Measurements from ENCODE around the gene SMARCA2. TPM values are rescaled to one million over a fixed set of nuclear protein-coding genes. Genes with fewer than 3 reads are reported as not detected.

Gene SMARCA2
- polyA plus RNA-seq, 1 donor from 2014 or later, result 150 TPM

DNA sequence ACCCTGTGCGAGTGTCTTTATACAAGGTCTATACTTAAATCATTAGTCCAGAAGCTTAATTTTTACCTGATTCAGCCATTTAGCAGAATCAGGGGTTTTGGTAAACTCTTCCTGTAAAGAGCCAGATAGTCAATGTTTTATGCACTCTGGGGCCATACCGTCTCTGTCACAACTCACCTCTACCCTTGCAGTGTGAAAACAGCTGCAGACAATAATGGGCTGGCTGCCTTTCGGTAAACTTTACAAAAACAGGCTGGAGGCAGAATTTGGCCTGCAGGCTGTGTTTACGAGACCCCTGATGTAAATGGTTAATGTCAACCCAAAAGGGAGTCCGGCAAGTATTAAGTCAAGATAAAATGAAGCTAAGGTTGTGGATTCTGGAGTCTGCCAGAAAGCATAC lies 32.8 kb downstream of the SMARCA2 start:
- H2AFZ ChIP-seq (ENCODE audit: low read depth, low read length), result no peak overlapping the region
- no peak overlapping the region for H3K9ac ChIP-seq (ENCODE audit: low read length)
- no peak overlapping the region for H3K4me2 ChIP-seq (ENCODE audit: low read length)
- H3K9me2 ChIP-seq (ENCODE audit: insufficient read depth, low read length), result no peaks in the 10 kb centered on the region
- H3K27ac ChIP-seq (ENCODE audit: low read length), result no peak overlapping the region
- no peaks in the 10 kb centered on the region for H4K20me1 ChIP-seq (ENCODE audit: insufficient read depth)
- H3K9me3 ChIP-seq (ENCODE audit: low read length), result no peaks in the 10 kb centered on the region
- no peak overlapping the region for H3K4me3 ChIP-seq (ENCODE audit: low read length)
- no peak for TF ChIP-seq POLR2AphosphoS5 (IDR thresholded peaks at IDR 0.05)
- TF ChIP-seq MXI1 (conservative IDR thresholded peaks at IDR 0.05; ENCODE audit: poor library complexity, severe bottlenecking), result no peak
- TF ChIP-seq, protein P1, sequence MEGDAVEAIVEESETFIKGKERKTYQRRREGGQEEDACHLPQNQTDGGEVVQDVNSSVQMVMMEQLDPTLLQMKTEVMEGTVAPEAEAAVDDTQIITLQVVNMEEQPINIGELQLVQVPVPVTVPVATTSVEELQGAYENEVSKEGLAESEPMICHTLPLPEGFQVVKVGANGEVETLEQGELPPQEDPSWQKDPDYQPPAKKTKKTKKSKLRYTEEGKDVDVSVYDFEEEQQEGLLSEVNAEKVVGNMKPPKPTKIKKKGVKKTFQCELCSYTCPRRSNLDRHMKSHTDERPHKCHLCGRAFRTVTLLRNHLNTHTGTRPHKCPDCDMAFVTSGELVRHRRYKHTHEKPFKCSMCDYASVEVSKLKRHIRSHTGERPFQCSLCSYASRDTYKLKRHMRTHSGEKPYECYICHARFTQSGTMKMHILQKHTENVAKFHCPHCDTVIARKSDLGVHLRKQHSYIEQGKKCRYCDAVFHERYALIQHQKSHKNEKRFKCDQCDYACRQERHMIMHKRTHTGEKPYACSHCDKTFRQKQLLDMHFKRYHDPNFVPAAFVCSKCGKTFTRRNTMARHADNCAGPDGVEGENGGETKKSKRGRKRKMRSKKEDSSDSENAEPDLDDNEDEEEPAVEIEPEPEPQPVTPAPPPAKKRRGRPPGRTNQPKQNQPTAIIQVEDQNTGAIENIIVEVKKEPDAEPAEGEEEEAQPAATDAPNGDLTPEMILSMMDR (IDR thresholded peaks at IDR 0.05; ENCODE audit: poor library complexity, severe bottlenecking), result no peak
- TF ChIP-seq TAF1 (IDR thresholded peaks at IDR 0.05; ENCODE audit: low read depth), result no peak
- no peak for TF ChIP-seq SMC3 (conservative IDR thresholded peaks at IDR 0.05; ENCODE audit: poor library complexity)
- TF ChIP-seq RAD21 (conservative IDR thresholded peaks at IDR 0.05), result no peak
- no peak for TF ChIP-seq EP300 (conservative IDR thresholded peaks at IDR 0.05; ENCODE audit: poor library complexity, severe bottlenecking)
- TF ChIP-seq EZH2 (IDR thresholded peaks at IDR 0.05; ENCODE audit: borderline replicate concordance, insufficient read depth, low read length, poor library complexity, severe bottlenecking), result no peak
- TF ChIP-seq, protein P2, sequence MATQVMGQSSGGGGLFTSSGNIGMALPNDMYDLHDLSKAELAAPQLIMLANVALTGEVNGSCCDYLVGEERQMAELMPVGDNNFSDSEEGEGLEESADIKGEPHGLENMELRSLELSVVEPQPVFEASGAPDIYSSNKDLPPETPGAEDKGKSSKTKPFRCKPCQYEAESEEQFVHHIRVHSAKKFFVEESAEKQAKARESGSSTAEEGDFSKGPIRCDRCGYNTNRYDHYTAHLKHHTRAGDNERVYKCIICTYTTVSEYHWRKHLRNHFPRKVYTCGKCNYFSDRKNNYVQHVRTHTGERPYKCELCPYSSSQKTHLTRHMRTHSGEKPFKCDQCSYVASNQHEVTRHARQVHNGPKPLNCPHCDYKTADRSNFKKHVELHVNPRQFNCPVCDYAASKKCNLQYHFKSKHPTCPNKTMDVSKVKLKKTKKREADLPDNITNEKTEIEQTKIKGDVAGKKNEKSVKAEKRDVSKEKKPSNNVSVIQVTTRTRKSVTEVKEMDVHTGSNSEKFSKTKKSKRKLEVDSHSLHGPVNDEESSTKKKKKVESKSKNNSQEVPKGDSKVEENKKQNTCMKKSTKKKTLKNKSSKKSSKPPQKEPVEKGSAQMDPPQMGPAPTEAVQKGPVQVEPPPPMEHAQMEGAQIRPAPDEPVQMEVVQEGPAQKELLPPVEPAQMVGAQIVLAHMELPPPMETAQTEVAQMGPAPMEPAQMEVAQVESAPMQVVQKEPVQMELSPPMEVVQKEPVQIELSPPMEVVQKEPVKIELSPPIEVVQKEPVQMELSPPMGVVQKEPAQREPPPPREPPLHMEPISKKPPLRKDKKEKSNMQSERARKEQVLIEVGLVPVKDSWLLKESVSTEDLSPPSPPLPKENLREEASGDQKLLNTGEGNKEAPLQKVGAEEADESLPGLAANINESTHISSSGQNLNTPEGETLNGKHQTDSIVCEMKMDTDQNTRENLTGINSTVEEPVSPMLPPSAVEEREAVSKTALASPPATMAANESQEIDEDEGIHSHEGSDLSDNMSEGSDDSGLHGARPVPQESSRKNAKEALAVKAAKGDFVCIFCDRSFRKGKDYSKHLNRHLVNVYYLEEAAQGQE (IDR thresholded peaks at IDR 0.05; ENCODE audit: borderline replicate concordance), result no peak
- H3K27me3 ChIP-seq (ENCODE audit: insufficient read depth, low read depth, low read length), result peaks cover 34% of the 10 kb centered on the region
- H3F3A ChIP-seq (ENCODE audit: insufficient read depth, low read length, poor library complexity, severe bottlenecking), result no peaks in the 10 kb centered on the region
- H3K79me2 ChIP-seq (replicated peaks; ENCODE audit: insufficient read depth, low read length), result no peaks in the 10 kb centered on the region
- no peaks in the 10 kb centered on the region for H3K36me3 ChIP-seq (ENCODE audit: insufficient read depth, low read length)

DNA sequence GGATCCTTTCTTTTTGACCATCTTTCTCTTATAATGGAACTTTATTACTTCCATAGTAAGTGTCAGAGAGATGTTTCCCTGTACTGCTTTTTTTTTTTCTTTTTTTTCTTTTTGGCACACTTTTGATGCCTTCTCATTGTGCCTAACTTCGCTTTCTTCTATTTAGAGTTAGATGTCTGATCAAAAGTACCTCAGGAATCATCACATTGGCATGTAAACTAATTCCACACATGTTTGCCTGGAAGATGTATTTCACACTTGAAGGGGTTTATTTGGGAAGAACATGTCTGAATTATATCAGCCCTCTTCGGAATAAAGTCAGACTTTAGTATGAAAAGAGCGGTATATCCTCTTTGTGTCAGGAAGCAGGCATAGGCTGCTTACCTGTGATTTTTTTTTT lies 35.1 kb downstream of the SMARCA2 start:
- H3K4me3 ChIP-seq (ENCODE audit: low read length), result no peak overlapping the region
- H3K36me3 ChIP-seq (ENCODE audit: insufficient read depth, low read length), result no peaks in the 10 kb centered on the region
- TF ChIP-seq, protein P1 (IDR thresholded peaks at IDR 0.05; ENCODE audit: poor library complexity, severe bottlenecking), result no peak
- TF ChIP-seq EZH2 (IDR thresholded peaks at IDR 0.05; ENCODE audit: borderline replicate concordance, insufficient read depth, low read length, poor library complexity, severe bottlenecking), result no peak
- TF ChIP-seq SMC3 (conservative IDR thresholded peaks at IDR 0.05; ENCODE audit: poor library complexity), result no peak
- TF ChIP-seq MXI1 (conservative IDR thresholded peaks at IDR 0.05; ENCODE audit: poor library complexity, severe bottlenecking), result no peak
- TF ChIP-seq, protein P2 (IDR thresholded peaks at IDR 0.05; ENCODE audit: borderline replicate concordance), result no peak
- TF ChIP-seq EP300 (conservative IDR thresholded peaks at IDR 0.05; ENCODE audit: poor library complexity, severe bottlenecking), result no peak
- TF ChIP-seq RAD21 (conservative IDR thresholded peaks at IDR 0.05), result no peak
- TF ChIP-seq POLR2AphosphoS5 (IDR thresholded peaks at IDR 0.05), result no peak
- TF ChIP-seq TAF1 (IDR thresholded peaks at IDR 0.05; ENCODE audit: low read depth), result no peak
- no peak overlapping the region for H2AFZ ChIP-seq (ENCODE audit: low read depth, low read length)
- peaks cover 32% of the 10 kb centered on the region for H3K27me3 ChIP-seq (ENCODE audit: insufficient read depth, low read depth, low read length)
- H3K9me2 ChIP-seq (ENCODE audit: insufficient read depth, low read length), result no peaks in the 10 kb centered on the region
- H3K9me3 ChIP-seq (ENCODE audit: low read length), result no peaks in the 10 kb centered on the region
- no peak overlapping the region for H3K9ac ChIP-seq (ENCODE audit: low read length)
- no peak overlapping the region for H3K4me2 ChIP-seq (ENCODE audit: low read length)
- no peak overlapping the region for H3K27ac ChIP-seq (ENCODE audit: low read length)
- H3F3A ChIP-seq (ENCODE audit: insufficient read depth, low read length, poor library complexity, severe bottlenecking), result no peaks in the 10 kb centered on the region
- H3K79me2 ChIP-seq (replicated peaks; ENCODE audit: insufficient read depth, low read length), result no peaks in the 10 kb centered on the region
- no peaks in the 10 kb centered on the region for H4K20me1 ChIP-seq (ENCODE audit: insufficient read depth)
